HepG2 (cell line): ENCODE results near the gene SORD. TPM values are rescaled to one million over a fixed set of nuclear protein-coding genes. Genes with fewer than 3 reads are reported as not detected.

Experiments used
- ATAC-seq: fragments of 200-7000 bp; cut with Tn5 transposase; 3 replicates; pipeline ENCODE4 v1.9.1; 2020; ENCODE audit warnings: mild to moderate bottlenecking, moderate library complexity
- BruUV-seq: library from RNA; stranded (reverse); fragments of 400-500 nt; replicated peaks from 2 replicates; lab custom pipeline; 2021; lab: Mats Ljungman, UMichigan
- CTCF ChIA-PET: fragments of 300-600 bp; formaldehyde crosslinking; extraction: SDS; loops from one replicate; lab custom pipeline; 2021; ENCODE audit warnings: low total read pairs, inconsistent platforms, low intra/inter-chr PET ratio; lab: Yijun Ruan, JAX
- POLR2A ChIA-PET: fragments of 350-600 bp; sonication (Branson Sonifier 250); formaldehyde crosslinking; loops from one replicate; lab custom pipeline; 2020; ENCODE audit warnings: antibody characterized with exemption, inconsistent platforms; lab: Yijun Ruan, JAX
- DNase-seq: peaks from one replicate; pipeline ENCODE4 v3.0.0-alpha.2; 2015; ENCODE audit warnings: low spot score
- FAIRE-seq: peaks from 3 replicates; lab custom pipeline; 2011; peaks lifted over from hg19 to GRCh38; lab: Jason Lieb, UNC
- H2AFZ ChIP-seq: one replicate; pipeline ENCODE4 v1.6.1; 2011; ENCODE audit warnings: low read length, inconsistent platforms
- H3K27ac ChIP-seq: fragments of 300-600 bp; 3 replicates; pipeline ENCODE4 v1.8.0; 2011; ENCODE audit warnings: mixed run types, mild to moderate bottlenecking, mixed read lengths, low read length, inconsistent platforms; ENCODE audit not compliant: insufficient read depth; ENCODE audit errors: extremely low read length
- H3K27me3 ChIP-seq, 2 experiments: fragments of 200-600 bp in 1 of 2; 2 replicates in 1 of 2; 3 replicates in 1 of 2; pipeline versions ENCODE4 v1.6.0 to v1.8.0; 2011; ENCODE audit warnings: low read length in 2 of 2, mild to moderate bottlenecking in 2 of 2, moderate library complexity in 2 of 2, inconsistent platforms in 1 of 2; ENCODE audit not compliant: insufficient read depth in 2 of 2, control insufficient read depth in 1 of 2
- H3K36me3 ChIP-seq, 2 experiments: fragments of 200-600 bp in 1 of 2; replicated peaks in 1 of 2; 2 replicates in 1 of 2; 3 replicates in 1 of 2; pipeline versions ENCODE4 v1.5.1 to v1.8.0; 2011; ENCODE audit warnings: low read length in 2 of 2, inconsistent platforms in 1 of 2; ENCODE audit not compliant: insufficient read depth in 2 of 2, control insufficient read depth in 1 of 2
- H3K4me1 ChIP-seq: 2 replicates; pipeline ENCODE4 v1.5.1; 2012; ENCODE audit warnings: low read length, inconsistent platforms; ENCODE audit not compliant: insufficient read depth
- H3K4me2 ChIP-seq: 2 replicates; pipeline ENCODE4 v1.6.0; 2011; ENCODE audit warnings: low read depth, low read length, inconsistent platforms
- H3K4me3 ChIP-seq, 3 experiments: fragments of 200-600 bp in 1 of 3; sonication (generic), shearing (Covaris generic) in 1 of 3; replicated peaks in 1 of 3; 2 replicates each; pipeline ENCODE4 v1.5.1; 2011 to 2016; ENCODE audit warnings: low read length in 3 of 3, inconsistent platforms in 2 of 3, low read depth in 2 of 3, mild to moderate bottlenecking in 2 of 3, control low read depth in 1 of 3, mixed read lengths in 1 of 3; ENCODE audit not compliant: insufficient read depth in 1 of 3
- H3K79me2 ChIP-seq: one replicate; pipeline ENCODE4 v1.6.1; 2011; ENCODE audit warnings: low read length, inconsistent platforms; ENCODE audit not compliant: insufficient read depth
- H3K9ac ChIP-seq: 2 replicates; pipeline ENCODE4 v1.6.0; 2011; ENCODE audit warnings: mild to moderate bottlenecking, low read depth, low read length, inconsistent platforms; ENCODE audit not compliant: insufficient read depth
- H3K9me3 ChIP-seq: 2 replicates; pipeline ENCODE4 v1.5.1; 2012; ENCODE audit warnings: mild to moderate bottlenecking, low read length
- H4K20me1 ChIP-seq: 2 replicates; pipeline ENCODE4 v1.6.0; 2011; ENCODE audit warnings: inconsistent platforms, mild to moderate bottlenecking, low read length, moderate library complexity; ENCODE audit not compliant: insufficient read depth
- ATF7-NPFF ChIP-seq: sonication (generic); formaldehyde crosslinking; IDR thresholded peaks from 2 replicates; pipeline ENCODE4 v1.8.1; 2023; ENCODE audit warnings: mild to moderate bottlenecking, low read depth, missing genetic modification reagents, moderate library complexity
- ELF1 ChIP-seq: sonication (generic); formaldehyde crosslinking; IDR thresholded peaks from 2 replicates; pipeline ENCODE4 v1.4.0; 2020; ENCODE audit warnings: missing genetic modification reagents
- FOSL2 ChIP-seq: sonication (generic); formaldehyde crosslinking; IDR thresholded peaks from 2 replicates; pipeline ENCODE4 v1.4.0; 2020; ENCODE audit warnings: missing genetic modification reagents
- FOXO1 ChIP-seq: sonication (generic); formaldehyde crosslinking; IDR thresholded peaks from 2 replicates; pipeline ENCODE4 v1.4.0; 2020; ENCODE audit warnings: missing genetic modification reagents
- IKZF4 ChIP-seq: sonication (generic); formaldehyde crosslinking; IDR thresholded peaks from 2 replicates; pipeline ENCODE4 v1.5.1; 2020; ENCODE audit warnings: borderline replicate concordance, mild to moderate bottlenecking, low read depth, missing genetic modification reagents; ENCODE audit errors: not compliant biosample characterization
- KDM6A ChIP-seq: IDR thresholded peaks from 2 replicates; pipeline ENCODE4 v1.6.1; 2016; ENCODE audit warnings: low read depth
- MEF2D ChIP-seq: sonication (generic); formaldehyde crosslinking; IDR thresholded peaks from 2 replicates; pipeline ENCODE4 v1.5.1; 2020; ENCODE audit warnings: mild to moderate bottlenecking, missing genetic modification reagents
- MZF1 ChIP-seq: sonication (generic); formaldehyde crosslinking; IDR thresholded peaks from 2 replicates; pipeline ENCODE4 v1.8.1; 2023; ENCODE audit warnings: mild to moderate bottlenecking, missing genetic modification reagents, borderline replicate concordance
- ZMYM2 ChIP-seq: sonication (generic); formaldehyde crosslinking; IDR thresholded peaks from 2 replicates; pipeline ENCODE4 v1.8.0; 2022; ENCODE audit warnings: mild to moderate bottlenecking, missing genetic modification reagents
- ZNF224 ChIP-seq: sonication (generic); formaldehyde crosslinking; IDR thresholded peaks from 2 replicates; pipeline ENCODE4 v1.5.0; 2020; ENCODE audit warnings: mild to moderate bottlenecking, missing genetic modification reagents
- ZNF644 ChIP-seq: IDR thresholded peaks from 2 replicates; pipeline ENCODE4 v1.6.1; 2016; ENCODE audit warnings: low read depth
- ZNF737 ChIP-seq: sonication (generic); formaldehyde crosslinking; IDR thresholded peaks from 2 replicates; pipeline ENCODE4 v1.5.0; 2020; ENCODE audit warnings: missing genetic modification reagents, mild to moderate bottlenecking, borderline replicate concordance
- WGBS: methylation state at CpG from one replicate; pipeline ENCODE4 v1.1.6; 2017; ENCODE audit warnings: low lambda C conversion rate; 5-methylcytosine and 5-hydroxymethylcytosine counted together
- in situ Hi-C: cut with HindIII; loops from 2 replicates; pipeline ENCODE4 v1.10.0; 2017; ENCODE audit warnings: low pct_unique_long_range_greater_than_20kb; ENCODE audit not compliant: extremely low pct_ligation_motif_present
- intact Hi-C: fragments of 100-400 bp; cut with micrococcal nuclease; formaldehyde crosslinking; loops from one replicate; pipeline ENCODE4 v1.10.0; 2022; ENCODE audit not compliant: unreplicated experiment
- polyA plus RNA-seq, 8 experiments: library from polyadenylated mRNA; depleted of rRNA in 3 of 8; stranded (reverse) in 7 of 8; unstranded in 1 of 8; fragments of >200 nt; fragmentation: Illumina TruSeq in 4 of 8; extraction: Trizol in 4 of 8; gene quantifications; 2 replicates each; pipeline versions ENCODE4 v1.2.1 to v1.2.3, GENCODE V29; 2011 to 2016; ENCODE audit warnings: low read depth in 4 of 8, missing spikeins in 1 of 8, mixed read lengths in 1 of 8; ENCODE audit not compliant: insufficient read depth in 1 of 8
- total RNA-seq, 5 experiments: library from RNA; depleted of rRNA; stranded (reverse); fragments of >200 nt; fragmentation: Illumina TruSeq; extraction: Trizol; gene quantifications; 2 replicates each; pipeline ENCODE4 v1.2.3, GENCODE V29; 2016; ENCODE audit warnings: low read depth in 1 of 5
- TF ChIP-seq, protein P1 (sequence below): sonication (generic); formaldehyde crosslinking; IDR thresholded peaks from 2 replicates; pipeline ENCODE4 v1.4.0; 2020; ENCODE audit warnings: mild to moderate bottlenecking, missing genetic modification reagents
- TF ChIP-seq, protein P2 (sequence below): sonication (generic); formaldehyde crosslinking; IDR thresholded peaks from 2 replicates; pipeline ENCODE4 v1.9.0; 2021; ENCODE audit warnings: missing genetic modification reagents, borderline replicate concordance

SORD gene
- total and polyA plus RNA-seq, 2 of the 13 experiments (the other 11 are each of a cell fraction or from before 2014, with no cell fraction given), result 59.1 to 95.3 TPM

DNA sequence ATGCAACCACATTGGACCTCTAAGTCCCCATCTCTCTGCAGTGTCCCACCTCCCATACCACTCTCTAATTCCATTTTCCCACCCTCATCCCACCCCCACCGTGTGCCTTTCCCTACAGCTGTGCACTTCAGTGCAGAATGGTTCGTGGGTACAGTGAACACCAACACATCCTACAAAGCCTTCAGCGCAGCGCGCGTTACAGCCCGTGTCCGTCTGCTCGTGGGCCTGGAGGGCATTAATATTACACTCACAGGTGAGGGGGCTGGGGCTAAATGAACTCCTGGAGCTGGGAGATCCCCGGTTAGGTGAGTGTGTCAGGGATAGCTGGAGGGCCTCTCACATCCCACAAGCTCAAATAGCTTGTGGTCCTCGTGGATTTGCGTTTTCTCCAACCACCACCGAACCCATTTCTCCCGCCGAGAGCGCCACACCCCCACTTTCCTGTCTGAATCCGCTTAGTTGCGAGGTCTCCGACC is 93.0 kb downstream of the SORD start:
- CTCF ChIA-PET, result no interaction called here
- Histone ChIP-seq H3K4me1 (peaks cover 25% of the 10 kb centered on the region), H3K36me3 (no peaks in the 10 kb centered on the region), H3K79me2 (no peaks in the 10 kb centered on the region), H3K9ac (no peak overlapping the region), H3K9me3 (no peaks in the 10 kb centered on the region), H3K27me3 (peaks cover 13 to 51% of the 10 kb centered on the region in 2 experiments), H3K4me3 (no peak overlapping the region), H4K20me1 (no peaks in the 10 kb centered on the region), H3K27ac (no peak overlapping the region), H3K4me2 (no peak overlapping the region), H2AFZ (no peak overlapping the region)
- TF ChIP-seq ZMYM2 (CRISPR knock-in tag) (no peak), ZNF224 (CRISPR knock-in tag) (no peak), KDM6A (CRISPR knock-in tag) (no peak), ZNF737 (CRISPR knock-in tag) (no peak), MEF2D (CRISPR knock-in tag) (no peak), FOXO1 (no peak), ZNF644 (CRISPR knock-in tag) (no peak), ELF1 (no peak), FOSL2 (CRISPR knock-in tag) (no peak), MZF1 (CRISPR knock-in tag) (no peak), ATF7-NPFF (no peak), IKZF4 (CRISPR knock-in tag) (no peak)
- TF ChIP-seq, protein P1, sequence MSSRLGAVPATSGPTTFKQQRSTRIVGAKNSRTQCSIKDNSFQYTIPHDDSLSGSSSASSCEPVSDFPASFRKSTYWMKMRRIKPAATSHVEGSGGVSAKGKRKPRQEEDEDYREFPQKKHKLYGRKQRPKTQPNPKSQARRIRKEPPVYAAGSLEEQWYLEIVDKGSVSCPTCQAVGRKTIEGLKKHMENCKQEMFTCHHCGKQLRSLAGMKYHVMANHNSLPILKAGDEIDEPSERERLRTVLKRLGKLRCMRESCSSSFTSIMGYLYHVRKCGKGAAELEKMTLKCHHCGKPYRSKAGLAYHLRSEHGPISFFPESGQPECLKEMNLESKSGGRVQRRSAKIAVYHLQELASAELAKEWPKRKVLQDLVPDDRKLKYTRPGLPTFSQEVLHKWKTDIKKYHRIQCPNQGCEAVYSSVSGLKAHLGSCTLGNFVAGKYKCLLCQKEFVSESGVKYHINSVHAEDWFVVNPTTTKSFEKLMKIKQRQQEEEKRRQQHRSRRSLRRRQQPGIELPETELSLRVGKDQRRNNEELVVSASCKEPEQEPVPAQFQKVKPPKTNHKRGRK (CRISPR knock-in tag), result no peak
- TF ChIP-seq, protein P2, sequence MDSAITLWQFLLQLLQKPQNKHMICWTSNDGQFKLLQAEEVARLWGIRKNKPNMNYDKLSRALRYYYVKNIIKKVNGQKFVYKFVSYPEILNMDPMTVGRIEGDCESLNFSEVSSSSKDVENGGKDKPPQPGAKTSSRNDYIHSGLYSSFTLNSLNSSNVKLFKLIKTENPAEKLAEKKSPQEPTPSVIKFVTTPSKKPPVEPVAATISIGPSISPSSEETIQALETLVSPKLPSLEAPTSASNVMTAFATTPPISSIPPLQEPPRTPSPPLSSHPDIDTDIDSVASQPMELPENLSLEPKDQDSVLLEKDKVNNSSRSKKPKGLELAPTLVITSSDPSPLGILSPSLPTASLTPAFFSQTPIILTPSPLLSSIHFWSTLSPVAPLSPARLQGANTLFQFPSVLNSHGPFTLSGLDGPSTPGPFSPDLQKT, result no peak
- in situ Hi-C loops (no loop called here), intact Hi-C loops (no loop called here)
- FAIRE-seq (no peak), ATAC-seq (no peak), DNase-seq (no peak)
- BruUV-seq, result no TSS peak
- WGBS, result 70% methylated on average over 19 of the region's 19 CpGs
- POLR2A ChIA-PET, result no interaction called here
